CD14-positive monocyte (primary cell): ENCODE data around the gene TAS2R16. TPM values are rescaled to one million over a fixed set of nuclear protein-coding genes. Genes with fewer than 3 reads are reported as not detected.

ENCODE experiments used
- DNase-seq, 3 donors: peaks; one replicate each; pipeline ENCODE4 v3.0.0-alpha.2; 2011 to 2022
- H2AFZ ChIP-seq: 2 replicates; pipeline ENCODE4 v1.6.0; 2012; ENCODE audit warnings: mild to moderate bottlenecking, low read depth, low read length, inconsistent platforms; ENCODE audit not compliant: insufficient read depth, poor library complexity, severe bottlenecking
- H3K27ac ChIP-seq, 2 donors: 1 replicate in 1 of 2; 2 replicates in 1 of 2; pipeline ENCODE4 v1.5.1; 2012 to 2013; ENCODE audit warnings: low read length in 2 of 2, control low read depth in 1 of 2, inconsistent platforms in 1 of 2, low read depth in 1 of 2, mild to moderate bottlenecking in 1 of 2
- H3K27me3 ChIP-seq, 2 donors: one replicate each; pipeline versions ENCODE4 v1.6.0 to v1.6.1; 2011 to 2013; ENCODE audit warnings: low read length in 2 of 2; ENCODE audit not compliant: control insufficient read depth in 2 of 2, insufficient read depth in 2 of 2
- H3K36me3 ChIP-seq, 2 donors: replicated peaks in 1 of 2; 1 replicate in 1 of 2; 2 replicates in 1 of 2; pipeline versions ENCODE4 v1.5.1 to v1.6.1; 2012 to 2013; ENCODE audit warnings: low read length in 2 of 2, control low read depth in 1 of 2, inconsistent platforms in 1 of 2, mild to moderate bottlenecking in 1 of 2; ENCODE audit not compliant: insufficient read depth in 2 of 2, control insufficient read depth in 1 of 2
- H3K4me1 ChIP-seq, 2 donors: 1 replicate in 1 of 2; 2 replicates in 1 of 2; pipeline versions ENCODE4 v1.5.1 to v1.6.1; 2012 to 2013; ENCODE audit warnings: low read length in 2 of 2, control low read depth in 1 of 2, inconsistent platforms in 1 of 2, mild to moderate bottlenecking in 1 of 2, moderate library complexity in 1 of 2; ENCODE audit not compliant: insufficient read depth in 2 of 2, control insufficient read depth in 1 of 2
- H3K4me2 ChIP-seq: replicated peaks from 2 replicates; pipeline ENCODE3; 2012; ENCODE audit warnings: low read length, moderate library complexity, mild to moderate bottlenecking; ENCODE audit not compliant: poor library complexity, severe bottlenecking; ENCODE audit errors: extremely low read depth
- H3K4me3 ChIP-seq, 3 experiments: fragments of 200-600 bp in 1 of 3; sonication (generic) in 1 of 3; replicated peaks in 1 of 3; 1 replicate in 2 of 3; 2 replicates in 1 of 3; pipeline ENCODE4 v1.5.1; 2011 to 2013; ENCODE audit warnings: low read length in 3 of 3, mild to moderate bottlenecking in 3 of 3, control low read depth in 2 of 3, low read depth in 2 of 3, inconsistent platforms in 1 of 3, moderate library complexity in 1 of 3
- H3K79me2 ChIP-seq: 2 replicates; pipeline ENCODE4 v1.6.0; 2012; ENCODE audit warnings: mild to moderate bottlenecking, control low read depth, inconsistent platforms, low read length, moderate library complexity; ENCODE audit not compliant: insufficient read depth
- H3K9ac ChIP-seq: 2 replicates; pipeline ENCODE4 v1.6.0; 2017; ENCODE audit warnings: low read length, mild to moderate bottlenecking; ENCODE audit not compliant: insufficient read depth, poor library complexity, severe bottlenecking
- H3K9me3 ChIP-seq, 2 donors: replicated peaks in 1 of 2; 1 replicate in 1 of 2; 2 replicates in 1 of 2; pipeline versions ENCODE4 v1.5.1 to v1.6.1; 2012 to 2013; ENCODE audit warnings: low read length in 2 of 2, control low read depth in 1 of 2; ENCODE audit not compliant: control insufficient read depth in 1 of 2, insufficient read depth in 1 of 2
- H4K20me1 ChIP-seq: 2 replicates; pipeline ENCODE4 v1.6.0; 2012; ENCODE audit warnings: mild to moderate bottlenecking, low read length, control low read depth, moderate library complexity; ENCODE audit not compliant: insufficient read depth
- H3K27ac Mint-ChIP-seq, 7 donors: one replicate each; pipeline ENCODE4 v1.8.0; 2020; ENCODE audit warnings: mild to moderate bottlenecking in 7 of 7, mixed read lengths in 7 of 7, moderate library complexity in 6 of 7, inconsistent platforms in 2 of 7
- H3K27me3 Mint-ChIP-seq, 3 donors: one replicate each; pipeline ENCODE4 v1.8.0; 2021 to 2022; ENCODE audit warnings: low read depth in 3 of 3, mild to moderate bottlenecking in 3 of 3, mixed read lengths in 3 of 3, moderate library complexity in 3 of 3, inconsistent platforms in 1 of 3
- H3K36me3 Mint-ChIP-seq, 2 donors: one replicate each; pipeline ENCODE4 v1.8.0; 2020; ENCODE audit warnings: mixed read lengths in 2 of 2, inconsistent platforms in 1 of 2, mild to moderate bottlenecking in 1 of 2
- H3K4me1 Mint-ChIP-seq: one replicate; pipeline ENCODE4 v1.8.0; 2020; ENCODE audit warnings: mild to moderate bottlenecking, mixed read lengths
- H3K4me3 Mint-ChIP-seq, 2 donors: one replicate each; pipeline ENCODE4 v1.8.0; 2020; ENCODE audit warnings: mild to moderate bottlenecking in 2 of 2, mixed read lengths in 2 of 2, moderate library complexity in 1 of 2
- H3K9me3 Mint-ChIP-seq, 7 donors: one replicate each; pipeline ENCODE4 v1.8.0; 2020 to 2022; ENCODE audit warnings: mixed read lengths in 7 of 7, mild to moderate bottlenecking in 6 of 7, moderate library complexity in 6 of 7, inconsistent platforms in 2 of 7
- CTCF ChIP-seq: fragments of 200-600 bp; IDR thresholded peaks from one replicate; pipeline ENCODE4 v1.8.0; 2022; ENCODE audit warnings: antibody characterized with exemption, mild to moderate bottlenecking
- WGBS: methylation state at CpG from one replicate; pipeline ENCODE4 v1.1.5; 2013; ENCODE audit warnings: missing lambda C conversion rate; ENCODE audit not compliant: insufficient coverage; 5-methylcytosine and 5-hydroxymethylcytosine counted together
- intact Hi-C, 2 donors: fragments of 100-400 bp; cut with micrococcal nuclease; formaldehyde crosslinking; loops; one replicate each; pipeline versions ENCODE4 v1.15.0 to v1.15.1; 2023
- polyA plus RNA-seq, 3 donors: library from polyadenylated mRNA; depleted of rRNA in 1 of 3; unstranded in 2 of 3; stranded (reverse) in 1 of 3; fragments of 300-500 nt in 2 of 3; fragments of >200 nt in 1 of 3; fragmentation: Illumina TruSeq in 2 of 3; gene quantifications; 1 replicate in 2 of 3; 2 replicates in 1 of 3; pipeline ENCODE4 v1.2.3, GENCODE V29; 2012 to 2021

TAS2R16 gene
- polyA plus RNA-seq, 3 donors: not detected

- Histone ChIP-seq H3K9ac (no peak overlapping the region), H3K4me3 (no peak overlapping the region), H3K27me3 (no peaks in the 10 kb centered on the region), H3K9me3 (peaks cover 5 to 6% of the 10 kb centered on the region in 2 donors), H3K27ac (no peak overlapping the region), H3K4me1 (no peaks in the 10 kb centered on the region), H3K4me2 (no peak overlapping the region), H3K36me3 (no peaks in the 10 kb centered on the region), H3K79me2 (no peaks in the 10 kb centered on the region), H4K20me1 (no peaks in the 10 kb centered on the region), H2AFZ (no peak overlapping the region)
- Mint-ChIP-seq H3K4me3 (no peak overlapping the region), H3K27me3 (peaks cover 0 to 2% (median 1%) of the 10 kb centered on the region in 3 donors), H3K27ac (no peak overlapping the region), H3K36me3 (no peaks in the 10 kb centered on the region), H3K9me3 (peaks cover 2 to 8% (median 5%) of the 10 kb centered on the region in 7 donors), H3K4me1 (no peaks in the 10 kb centered on the region)
- intact Hi-C loops: no loop called here
- no peak for TF ChIP-seq CTCF
- no CpG with 5 or more reads among the region's 1 CpG for WGBS
- no peak for DNase-seq
These were observed 45.6 kb upstream of the TAS2R16 start for GRCh38 chr7:123041101-123041500.

- H2AFZ ChIP-seq: no peak overlapping the region
- no peak overlapping the region for H3K4me3 ChIP-seq
- no peak overlapping the region for H3K4me2 ChIP-seq
- 40% methylated on average over 1 of the region's 3 CpGs for WGBS
- no peak overlapping the region for H3K27ac ChIP-seq
- Mint-ChIP-seq H3K9me3 (peaks cover 6 to 11% (median 7%) of the 10 kb centered on the region in 7 donors), H3K36me3 (no peaks in the 10 kb centered on the region), H3K27me3 (peaks cover 0 to 2% (median 1%) of the 10 kb centered on the region in 3 donors), H3K4me1 (no peaks in the 10 kb centered on the region), H3K4me3 (no peak overlapping the region), H3K27ac (no peak overlapping the region)
- H3K36me3 ChIP-seq: no peaks in the 10 kb centered on the region
- intact Hi-C loops: no loop called here
- H4K20me1 ChIP-seq: no peaks in the 10 kb centered on the region
- no peaks in the 10 kb centered on the region for H3K79me2 ChIP-seq
- peaks cover 12 to 18% of the 10 kb centered on the region in 2 donors for H3K9me3 ChIP-seq
- no peak for TF ChIP-seq CTCF
- no peaks in the 10 kb centered on the region for H3K27me3 ChIP-seq
- H3K4me1 ChIP-seq: no peaks in the 10 kb centered on the region
- no peak for DNase-seq
- no peak overlapping the region for H3K9ac ChIP-seq
These were observed 43.8 kb upstream of the TAS2R16 start for GRCh38 chr7:123039269-123039668.
